WTC11 (cell line): Measurements from ENCODE around the gene MRTFA. TPM values are rescaled to one million over a fixed set of nuclear protein-coding genes. Genes with fewer than 3 reads are reported as not detected.

ENCODE experiments used
- ATAC-seq: fragments of 200-7000 bp; cut with Tn5 transposase; 2 replicates; pipeline ENCODE4 v1.10.0; 2021; ENCODE audit warnings: mild to moderate bottlenecking, moderate library complexity
- CTCF ChIA-PET: fragments of 300-600 bp; sonication (Branson Sonifier 250); formaldehyde crosslinking; loops from one replicate; lab custom pipeline; 2021; ENCODE audit warnings: antibody characterized with exemption; lab: Charles Lee
- POLR2A ChIA-PET: fragments of 350-600 bp; sonication (Branson Sonifier 250); formaldehyde crosslinking; loops from one replicate; lab custom pipeline; 2021; ENCODE audit warnings: antibody characterized with exemption; lab: Charles Lee
- DNase-seq: peaks from one replicate; pipeline ENCODE4 v3.0.0; 2021; ENCODE audit warnings: low spot score
- H3K27ac Mint-ChIP-seq: 2 replicates; pipeline ENCODE4 v1.8.0; 2021; ENCODE audit warnings: mixed read lengths
- H3K27me3 Mint-ChIP-seq: 2 replicates; pipeline ENCODE4 v1.8.0; 2021; ENCODE audit warnings: low read depth, mild to moderate bottlenecking, moderate library complexity, mixed read lengths
- H3K36me3 Mint-ChIP-seq: 2 replicates; pipeline ENCODE4 v1.8.0; 2021; ENCODE audit warnings: mixed read lengths
- H3K4me1 Mint-ChIP-seq: 2 replicates; pipeline ENCODE4 v1.8.0; 2022; ENCODE audit warnings: mixed read lengths
- H3K4me3 Mint-ChIP-seq: 2 replicates; pipeline ENCODE4 v1.8.0; 2021; ENCODE audit warnings: mild to moderate bottlenecking, moderate library complexity, mixed read lengths
- H3K9me3 Mint-ChIP-seq: 2 replicates; pipeline ENCODE4 v1.8.0; 2021; ENCODE audit warnings: mixed read lengths
- FOXP4 ChIP-seq: sonication (generic); formaldehyde crosslinking; IDR thresholded peaks from 2 replicates; pipeline ENCODE4 v1.8.0; 2022; ENCODE audit warnings: mild to moderate bottlenecking, missing genetic modification reagents
- GRHL2 ChIP-seq: fragments of 250-450 bp; sonication (Bioruptor Pico); IDR thresholded peaks from 2 replicates; pipeline ENCODE4 v1.8.0; 2022; ENCODE audit warnings: mild to moderate bottlenecking, moderate library complexity; ENCODE audit not compliant: insufficient replicate concordance, severe bottlenecking
- PREB ChIP-seq: sonication (generic); formaldehyde crosslinking; IDR thresholded peaks from 2 replicates; pipeline ENCODE4 v1.8.1; 2022; ENCODE audit warnings: mild to moderate bottlenecking, missing genetic modification reagents, moderate library complexity, borderline replicate concordance
- RORB ChIP-seq: fragments of 250-450 bp; sonication (Bioruptor Pico); IDR thresholded peaks from 2 replicates; pipeline ENCODE4 v1.9.0; 2021; ENCODE audit warnings: mild to moderate bottlenecking
- SMAD3 ChIP-seq: sonication (generic); formaldehyde crosslinking; IDR thresholded peaks from 2 replicates; pipeline ENCODE4 v1.8.0; 2022; ENCODE audit warnings: missing genetic modification reagents, mild to moderate bottlenecking, borderline replicate concordance
- SMAD4 ChIP-seq: sonication (generic); formaldehyde crosslinking; IDR thresholded peaks from 2 replicates; pipeline ENCODE4 v1.8.0; 2022; ENCODE audit warnings: mild to moderate bottlenecking, missing genetic modification reagents
- STAT6 ChIP-seq: sonication (generic); formaldehyde crosslinking; conservative IDR thresholded peaks from 2 replicates; pipeline ENCODE4 v1.8.1; 2023; ENCODE audit warnings: mild to moderate bottlenecking, low read depth, missing genetic modification reagents, moderate library complexity
- ZNF232 ChIP-seq: sonication (generic); formaldehyde crosslinking; IDR thresholded peaks from 2 replicates; pipeline ENCODE4 v1.8.0; 2022; ENCODE audit warnings: mild to moderate bottlenecking, missing genetic modification reagents
- ZNF512 ChIP-seq: sonication (generic); formaldehyde crosslinking; IDR thresholded peaks from 2 replicates; pipeline ENCODE4 v1.8.1; 2022; ENCODE audit warnings: missing genetic modification reagents, borderline replicate concordance
- total RNA-seq: library from RNA; stranded (reverse); gene quantifications from 3 replicates; pipeline ENCODE4 v1.2.3, GENCODE V29; 2021
- TF ChIP-seq, protein P1 (sequence below): fragments of 200-600 bp; IDR thresholded peaks from 2 replicates; pipeline ENCODE4 v1.8.0; 2022; ENCODE audit warnings: antibody characterized with exemption
- TF ChIP-seq, protein P2 (sequence below): fragments of 250-450 bp; sonication (Bioruptor Pico); IDR thresholded peaks from 2 replicates; pipeline ENCODE4 v1.9.0; 2021; ENCODE audit warnings: mild to moderate bottlenecking
- TF ChIP-seq, protein P3 (sequence below): sonication (generic); formaldehyde crosslinking; IDR thresholded peaks from 2 replicates; pipeline ENCODE4 v1.8.0; 2023; ENCODE audit warnings: missing genetic modification reagents

The MRTFA gene
- total RNA-seq, 1 experiment from 2014 or later: 48.4 TPM

DNA sequence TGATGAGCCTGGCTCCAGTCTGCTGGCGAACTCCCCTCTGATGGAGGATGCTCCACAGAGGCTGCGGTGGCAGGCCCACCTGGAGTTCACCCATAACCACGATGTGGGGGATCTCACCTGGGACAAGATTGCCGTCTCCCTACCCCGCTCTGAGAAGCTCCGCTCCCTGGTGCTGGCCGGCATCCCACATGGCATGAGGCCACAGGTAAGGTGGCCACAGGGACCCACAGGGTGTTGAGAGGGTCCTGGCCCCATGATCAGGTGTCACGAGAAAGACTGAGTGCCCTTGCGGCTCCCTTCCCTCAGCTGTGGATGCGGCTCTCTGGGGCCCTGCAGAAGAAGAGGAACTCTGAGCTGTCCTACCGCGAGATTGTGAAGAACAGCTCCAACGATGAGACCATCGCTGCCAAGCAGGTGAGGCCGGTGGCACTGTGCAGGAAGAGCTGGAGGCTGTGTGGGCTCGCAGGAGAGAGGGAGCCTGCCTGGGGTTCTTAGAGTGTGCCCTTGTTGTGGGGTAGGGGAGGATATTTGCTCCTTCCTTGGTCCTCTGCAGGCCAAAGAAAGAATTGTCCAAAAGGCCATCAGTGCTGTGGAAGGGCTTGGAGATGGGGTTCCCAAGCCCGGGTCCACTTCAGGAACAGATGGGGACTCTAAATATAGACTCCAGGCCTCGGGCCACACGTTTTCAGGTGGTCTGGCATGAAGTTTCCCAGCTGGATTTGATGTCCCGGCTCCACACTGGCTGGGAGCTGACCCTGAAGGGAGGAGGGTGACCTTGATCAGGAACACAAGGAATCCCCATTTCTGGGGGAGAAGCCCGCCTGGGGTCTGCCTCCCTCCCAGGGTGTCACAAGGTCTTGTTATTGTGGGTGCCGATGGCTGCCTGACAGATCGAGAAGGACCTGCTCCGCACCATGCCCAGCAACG lies 232.0 kb downstream of the MRTFA start (continued):
- no peak for TF ChIP-seq ZNF512 (CRISPR knock-in tag)
- no peak for TF ChIP-seq FOXP4
- TF ChIP-seq ZNF232 (CRISPR knock-in tag): no peak
- TF ChIP-seq SMAD3 (CRISPR knock-in tag): no peak
- TF ChIP-seq GRHL2: no peak
- no peak for TF ChIP-seq PREB (CRISPR knock-in tag)

DNA sequence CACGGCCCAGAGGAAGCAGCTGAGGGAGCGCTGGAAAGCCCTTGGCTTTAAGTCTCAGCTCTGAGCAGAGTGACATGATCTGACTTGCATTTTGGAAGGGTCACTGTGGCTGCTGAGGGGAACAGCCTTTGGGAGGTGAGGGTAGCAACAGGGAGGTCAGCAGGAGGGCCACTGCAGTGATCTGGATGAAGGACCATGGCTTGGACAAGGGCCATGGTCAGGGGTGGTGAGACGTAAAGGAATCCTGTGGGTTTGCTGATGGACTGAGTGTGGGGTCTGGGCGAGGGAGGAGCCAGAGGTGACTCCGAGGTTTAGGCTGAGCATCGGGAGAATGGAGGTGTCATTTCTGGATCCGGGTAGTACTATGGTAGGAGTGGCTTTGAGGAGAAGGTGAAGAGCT lies 232.9 kb downstream of the MRTFA start:
- Mint-ChIP-seq H3K27ac (no peak overlapping the region), H3K9me3 (no peaks in the 10 kb centered on the region), H3K4me3 (no peak overlapping the region), H3K4me1 (peaks cover 4% of the 10 kb centered on the region; the same call in 1 of the 2 replicates), H3K27me3 (no peaks in the 10 kb centered on the region), H3K36me3 (peaks cover 39% of the 10 kb centered on the region)
- no peak for ATAC-seq
- POLR2A ChIA-PET: no interaction called here
- TF ChIP-seq, protein P1, sequence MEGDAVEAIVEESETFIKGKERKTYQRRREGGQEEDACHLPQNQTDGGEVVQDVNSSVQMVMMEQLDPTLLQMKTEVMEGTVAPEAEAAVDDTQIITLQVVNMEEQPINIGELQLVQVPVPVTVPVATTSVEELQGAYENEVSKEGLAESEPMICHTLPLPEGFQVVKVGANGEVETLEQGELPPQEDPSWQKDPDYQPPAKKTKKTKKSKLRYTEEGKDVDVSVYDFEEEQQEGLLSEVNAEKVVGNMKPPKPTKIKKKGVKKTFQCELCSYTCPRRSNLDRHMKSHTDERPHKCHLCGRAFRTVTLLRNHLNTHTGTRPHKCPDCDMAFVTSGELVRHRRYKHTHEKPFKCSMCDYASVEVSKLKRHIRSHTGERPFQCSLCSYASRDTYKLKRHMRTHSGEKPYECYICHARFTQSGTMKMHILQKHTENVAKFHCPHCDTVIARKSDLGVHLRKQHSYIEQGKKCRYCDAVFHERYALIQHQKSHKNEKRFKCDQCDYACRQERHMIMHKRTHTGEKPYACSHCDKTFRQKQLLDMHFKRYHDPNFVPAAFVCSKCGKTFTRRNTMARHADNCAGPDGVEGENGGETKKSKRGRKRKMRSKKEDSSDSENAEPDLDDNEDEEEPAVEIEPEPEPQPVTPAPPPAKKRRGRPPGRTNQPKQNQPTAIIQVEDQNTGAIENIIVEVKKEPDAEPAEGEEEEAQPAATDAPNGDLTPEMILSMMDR: no peak
- TF ChIP-seq SMAD4 (CRISPR knock-in tag) (no peak), STAT6 (no peak), RORB (CRISPR knock-in tag) (no peak), ZNF512 (CRISPR knock-in tag) (no peak)
- TF ChIP-seq, protein P2, sequence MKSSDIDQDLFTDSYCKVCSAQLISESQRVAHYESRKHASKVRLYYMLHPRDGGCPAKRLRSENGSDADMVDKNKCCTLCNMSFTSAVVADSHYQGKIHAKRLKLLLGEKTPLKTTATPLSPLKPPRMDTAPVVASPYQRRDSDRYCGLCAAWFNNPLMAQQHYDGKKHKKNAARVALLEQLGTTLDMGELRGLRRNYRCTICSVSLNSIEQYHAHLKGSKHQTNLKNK (CRISPR knock-in tag): no peak
- TF ChIP-seq, protein P3, sequence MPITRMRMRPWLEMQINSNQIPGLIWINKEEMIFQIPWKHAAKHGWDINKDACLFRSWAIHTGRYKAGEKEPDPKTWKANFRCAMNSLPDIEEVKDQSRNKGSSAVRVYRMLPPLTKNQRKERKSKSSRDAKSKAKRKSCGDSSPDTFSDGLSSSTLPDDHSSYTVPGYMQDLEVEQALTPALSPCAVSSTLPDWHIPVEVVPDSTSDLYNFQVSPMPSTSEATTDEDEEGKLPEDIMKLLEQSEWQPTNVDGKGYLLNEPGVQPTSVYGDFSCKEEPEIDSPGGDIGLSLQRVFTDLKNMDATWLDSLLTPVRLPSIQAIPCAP (CRISPR knock-in tag): no peak
- DNase-seq: no peak
- CTCF ChIA-PET: interaction anchor here (2.0 kb wide), 1 partner anchor 33 kb away, joined by 6 read pairs; no protein-coding TSS in a partner anchor
